Uterus (tissue), 2 donors: ENCODE data around the gene BNC2.

ENCODE experiments used
- CTCF ChIP-seq, 4 experiments: fragments of 200-600 bp in 2 of 4; fragments of 450-650 bp in 2 of 4; sonication (generic) in 2 of 4; IDR thresholded peaks; one replicate each; pipeline ENCODE4 v1.5.1; 2016 to 2019; ENCODE audit warnings: antibody characterized with exemption in 4 of 4, mild to moderate bottlenecking in 2 of 4, moderate library complexity in 1 of 4
- POLR2A ChIP-seq, 2 donors: fragments of 450-650 bp; IDR thresholded peaks; one replicate each; pipeline ENCODE4 v1.6.1; 2016; ENCODE audit warnings: antibody characterized with exemption in 2 of 2, mild to moderate bottlenecking in 1 of 2, moderate library complexity in 1 of 2

GRCh38 chr9:16391369-16391768, 479.1 kb downstream of the BNC2 start:
- no peak for TF ChIP-seq POLR2A (IDR thresholded peaks at IDR 0.05)
- no peak for TF ChIP-seq CTCF (IDR thresholded peaks at IDR 0.05)
